ENCODE results near the gene S100A1. TPM values are rescaled to one million over a fixed set of nuclear protein-coding genes. Genes with fewer than 3 reads are reported as not detected.

Gene S100A1
- total RNA-seq, 1 experiment from 2014 or later, result 18.1 TPM

- intact Hi-C loops (cut with micrococcal nuclease; ENCODE audit: unreplicated experiment), result loop anchor here (1.0 kb wide), 1 partner anchor 13 kb away; no protein-coding TSS in a partner anchor
- Histone ChIP-seq H3K36me3 (ENCODE audit: control insufficient read depth, insufficient read depth, low read length) (peaks cover 8% of the 10 kb centered on the region; the same call in 1 of the 2 replicates), H3K27me3 (replicated peaks; ENCODE audit: control insufficient read depth, insufficient read depth, low read length) (no peaks in the 10 kb centered on the region), H3K9me3 (no peaks in the 10 kb centered on the region), H3K4me3 (ENCODE audit: low read depth, low read length) (peak within 1 kb of the TSS; percentile 70), H3K4me1 (peaks cover 22% of the 10 kb centered on the region)
- no peak for TF ChIP-seq CTCF (IDR thresholded peaks at IDR 0.05; ENCODE audit: insufficient read depth in 1 of 2, low read depth in 1 of 2, low read length in 1 of 2, severe bottlenecking in 1 of 2, unreplicated experiment in 1 of 2)
- Mint-ChIP-seq H3K4me1 (ENCODE audit: low read depth, unreplicated experiment) (peaks cover 16% of the 10 kb centered on the region), H3K27ac (ENCODE audit: unreplicated experiment) (peak within 1 kb of the TSS; percentile 91), H3K9me3 (ENCODE audit: unreplicated experiment) (no peaks in the 10 kb centered on the region), H3K4me3 (ENCODE audit: unreplicated experiment) (peak within 1 kb of the TSS; percentile 97), H3K36me3 (ENCODE audit: insufficient read depth, unreplicated experiment) (peaks cover 14% of the 10 kb centered on the region), H3K27me3 (ENCODE audit: insufficient read depth, unreplicated experiment) (no peaks in the 10 kb centered on the region)
- peak; percentile 93 to 95 for DNase-seq
- POLR2A ChIA-PET, result interaction anchor here (0.6 to 1.8 kb wide), 4 partner anchors 25 to 46 kb away, joined by 3 to 5 read pairs (median 4); partner anchors contain the start of genes CHTOP, S100A13 and S100A16
- CTCF ChIA-PET, result no interaction called here
- BruUV-seq (replicated peaks), result no TSS peak
Observed at GRCh38 chr1:153658400-153659174, 30.4 kb downstream of the S100A1 start, which contains the start of gene SNAPIN. TSS of gene SNAPIN (plus strand) at chr1:153658703. CDS start at chr1:153658744, 41 bp downstream.

GRCh38 chr1:153659175-153659534 lies 30.9 kb downstream of the S100A1 start:
- H3K4me1 ChIP-seq, result peaks cover 17% of the 10 kb centered on the region
- H3K4me1 Mint-ChIP-seq (ENCODE audit: low read depth, unreplicated experiment), result peaks cover 12% of the 10 kb centered on the region
- no peak for TF ChIP-seq CTCF (IDR thresholded peaks at IDR 0.05; ENCODE audit: insufficient read depth in 1 of 2, low read depth in 1 of 2, low read length in 1 of 2, severe bottlenecking in 1 of 2, unreplicated experiment in 1 of 2)
- intact Hi-C loops (cut with micrococcal nuclease; ENCODE audit: unreplicated experiment), result loop anchor here (1.0 kb wide), 1 partner anchor 12 kb away; no protein-coding TSS in a partner anchor
- no peaks in the 10 kb centered on the region for H3K27me3 ChIP-seq (replicated peaks; ENCODE audit: control insufficient read depth, insufficient read depth, low read length)
- no peaks in the 10 kb centered on the region for H3K9me3 Mint-ChIP-seq (ENCODE audit: unreplicated experiment)
- H3K27ac Mint-ChIP-seq (ENCODE audit: unreplicated experiment), result peak overlapping the region; percentile 91
- DNase-seq, result no peak
- peak overlapping the region; percentile 70 for H3K4me3 ChIP-seq (ENCODE audit: low read depth, low read length)
- peaks cover 8% of the 10 kb centered on the region; the same call in 1 of the 2 replicates for H3K36me3 ChIP-seq (ENCODE audit: control insufficient read depth, insufficient read depth, low read length)
- TSS peak; percentile 78 for BruUV-seq (replicated peaks)
- peaks cover 14% of the 10 kb centered on the region for H3K36me3 Mint-ChIP-seq (ENCODE audit: insufficient read depth, unreplicated experiment)
- POLR2A ChIA-PET, result interaction anchor here (0.9 to 1.8 kb wide), 3 partner anchors 26 to 46 kb away, joined by 3 to 5 read pairs (median 4); partner anchors contain the start of genes CHTOP and S100A16
- CTCF ChIA-PET, result no interaction called here
- H3K9me3 ChIP-seq, result no peaks in the 10 kb centered on the region
- no peaks in the 10 kb centered on the region for H3K27me3 Mint-ChIP-seq (ENCODE audit: insufficient read depth, unreplicated experiment)
- H3K4me3 Mint-ChIP-seq (ENCODE audit: unreplicated experiment), result peak overlapping the region; percentile 97

- CTCF ChIA-PET, result no interaction called here
- Histone ChIP-seq H3K9me3 (no peaks in the 10 kb centered on the region), H3K36me3 (ENCODE audit: control insufficient read depth, insufficient read depth, low read length) (peaks cover 10% of the 10 kb centered on the region; the same call in 1 of the 2 replicates), H3K27me3 (replicated peaks; ENCODE audit: control insufficient read depth, insufficient read depth, low read length) (no peaks in the 10 kb centered on the region), H3K4me3 (ENCODE audit: low read depth, low read length) (peak overlapping the region; percentile 70), H3K4me1 (peaks cover 12% of the 10 kb centered on the region)
- POLR2A ChIA-PET, result interaction anchor here (0.9 to 1.8 kb wide), 3 partner anchors 26 to 43 kb away, joined by 4 to 19 read pairs (median 5); partner anchors contain the start of genes CHTOP and S100A14
- Mint-ChIP-seq H3K9me3 (ENCODE audit: unreplicated experiment) (no peaks in the 10 kb centered on the region), H3K4me3 (ENCODE audit: unreplicated experiment) (peak overlapping the region; percentile 97), H3K27me3 (ENCODE audit: insufficient read depth, unreplicated experiment) (no peaks in the 10 kb centered on the region), H3K27ac (ENCODE audit: unreplicated experiment) (peak overlapping the region; percentile 91), H3K4me1 (ENCODE audit: low read depth, unreplicated experiment) (peaks cover 7% of the 10 kb centered on the region), H3K36me3 (ENCODE audit: insufficient read depth, unreplicated experiment) (peaks cover 14% of the 10 kb centered on the region)
- no peak for DNase-seq
- no peak for TF ChIP-seq CTCF (IDR thresholded peaks at IDR 0.05; ENCODE audit: insufficient read depth in 1 of 2, low read depth in 1 of 2, low read length in 1 of 2, severe bottlenecking in 1 of 2, unreplicated experiment in 1 of 2)
- intact Hi-C loops (cut with micrococcal nuclease; ENCODE audit: unreplicated experiment), result loop anchor here (1.0 kb wide), 1 partner anchor 12 kb away; no protein-coding TSS in a partner anchor
- no TSS peak for BruUV-seq (replicated peaks)
Observed at GRCh38 chr1:153659656-153660055, 31.4 kb downstream of the S100A1 start.
